Upper lobe of left lung (tissue), 4 donors: ENCODE data around the gene POLA1.
"Not testable (repeated sequence)": the region's sequence is repeated elsewhere in the genome, so short reads cannot be mapped to it uniquely, and the experiment has no call there.

Source experiments
- CTCF ChIP-seq, 6 experiments: fragments of 450-650 bp in 4 of 6; fragments of 200-600 bp in 2 of 6; sonication (generic) in 2 of 6; IDR thresholded peaks; one replicate each; pipeline ENCODE4 v1.5.1; 2016 to 2019; ENCODE audit warnings: antibody characterized with exemption in 6 of 6
- POLR2A ChIP-seq, 4 donors: fragments of 450-650 bp; IDR thresholded peaks; one replicate each; pipeline ENCODE4 v1.5.1; 2016 to 2017; ENCODE audit warnings: antibody characterized with exemption in 4 of 4, mild to moderate bottlenecking in 2 of 4
- POLR2AphosphoS5 ChIP-seq, 2 donors: sonication (generic); formaldehyde crosslinking; IDR thresholded peaks; one replicate each; pipeline ENCODE4 v1.5.1; 2017; ENCODE audit warnings: antibody characterized with exemption in 2 of 2

- TF ChIP-seq CTCF, POLR2AphosphoS5, POLR2A (IDR thresholded peaks at IDR 0.05): not testable (repeated sequence)
Measured at GRCh38 chrX:24863779-24864178, 170.1 kb downstream of the POLA1 start.
